DOHH2 (cell line): Measurements from ENCODE around the gene KRTAP10-9.

Source experiments
- CTCF ChIP-seq: fragments of 200-600 bp; sonication (generic); IDR thresholded peaks from one replicate; pipeline ENCODE4 v1.5.1; 2014; ENCODE audit warnings: antibody characterized with exemption, mild to moderate bottlenecking, low read depth, low read length; ENCODE audit not compliant: poor library complexity, severe bottlenecking
- EZH2phosphoT487 ChIP-seq: fragments of 200-600 bp; sonication (generic); IDR thresholded peaks from 2 replicates; pipeline ENCODE4 v1.6.1; 2017; ENCODE audit warnings: borderline replicate concordance, mild to moderate bottlenecking, antibody characterized with exemption, low read length, moderate library complexity, mixed read lengths

- TF ChIP-seq CTCF (no peak), EZH2phosphoT487 (no peak)
Observed at GRCh38 chr21:44590311-44590721, 36.6 kb upstream of the KRTAP10-9 start.
